Activated T-cell treated with anti-CD3 and anti-CD28 coated beads, Interleukin-2, amount 50 U/mL, for 24 hours (primary cell): Measurements from ENCODE around the gene YJU2.
A peak's percentile ranks its signal among the peaks of the same experiment; 100 is the strongest.
"Not testable (repeated sequence)": the region's sequence is repeated elsewhere in the genome, so short reads cannot be mapped to it uniquely, and the experiment has no call there.

ENCODE experiments used
- DNase-seq: peaks from one replicate; pipeline ENCODE4 v3.0.0-alpha.2; 2020
- H3K27ac Mint-ChIP-seq: 2 replicates; pipeline ENCODE4 v1.8.0; 2020; ENCODE audit warnings: mild to moderate bottlenecking, mixed read lengths
- H3K27me3 Mint-ChIP-seq: 2 replicates; pipeline ENCODE4 v1.8.0; 2020; ENCODE audit warnings: mixed read lengths
- H3K36me3 Mint-ChIP-seq: 2 replicates; pipeline ENCODE4 v1.8.0; 2020; ENCODE audit warnings: low read depth, mixed read lengths
- H3K4me1 Mint-ChIP-seq: 2 replicates; pipeline ENCODE4 v1.8.0; 2020; ENCODE audit warnings: low read depth, mixed read lengths
- H3K4me3 Mint-ChIP-seq: 2 replicates; pipeline ENCODE4 v1.8.0; 2020; ENCODE audit warnings: mild to moderate bottlenecking, moderate library complexity, mixed read lengths
- H3K9me3 Mint-ChIP-seq: 2 replicates; pipeline ENCODE4 v1.8.0; 2020; ENCODE audit warnings: mixed read lengths

Gene YJU2

DNA sequence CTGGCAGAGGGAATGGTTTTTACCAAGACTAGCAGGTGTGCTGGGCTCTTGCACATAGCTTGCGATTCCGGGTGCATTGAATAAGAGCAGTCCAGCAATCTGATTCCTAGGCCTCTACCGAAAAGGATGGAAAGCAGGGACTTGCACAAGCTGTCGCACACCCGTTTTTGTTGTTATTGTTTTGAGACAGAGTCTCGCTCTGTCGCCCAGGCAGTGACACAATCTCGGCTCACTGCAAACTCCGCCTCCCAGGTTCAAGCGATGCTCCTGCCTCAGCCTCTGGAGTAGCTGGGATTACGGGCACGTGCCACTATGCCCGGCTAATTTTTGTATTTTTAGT lies 12.0 kb upstream of the YJU2 start:
- Mint-ChIP-seq H3K4me1 (no peaks in the 10 kb centered on the region), H3K36me3 (no peaks in the 10 kb centered on the region), H3K27ac (no peak overlapping the region), H3K4me3 (no peak overlapping the region), H3K27me3 (peaks cover 18% of the 10 kb centered on the region), H3K9me3 (no peaks in the 10 kb centered on the region)
- DNase-seq, result no peak

DNA sequence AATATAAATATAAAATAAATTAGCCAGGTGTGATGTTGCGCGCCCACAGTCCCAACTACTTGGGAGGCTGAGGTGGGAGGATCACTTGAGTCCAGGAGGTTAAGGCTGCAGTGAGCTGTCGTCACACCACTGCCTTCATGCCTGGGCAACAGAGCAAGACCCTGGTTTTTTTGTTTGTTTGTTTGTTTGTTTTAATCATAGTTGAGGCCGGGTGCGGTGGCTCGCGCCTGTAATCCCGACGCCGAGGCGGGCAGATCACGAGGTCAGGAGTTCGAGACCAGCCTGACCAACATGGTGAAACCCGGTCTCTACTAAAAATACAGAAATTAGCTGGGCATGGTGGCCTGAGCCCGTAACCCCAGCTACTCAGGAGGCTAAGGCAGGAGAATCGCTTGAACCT lies 9.4 kb upstream of the YJU2 start:
- not testable (repeated sequence) for H3K4me1 Mint-ChIP-seq, H3K36me3 Mint-ChIP-seq, DNase-seq, H3K4me3 Mint-ChIP-seq, H3K27ac Mint-ChIP-seq, H3K9me3 Mint-ChIP-seq, H3K27me3 Mint-ChIP-seq

DNA sequence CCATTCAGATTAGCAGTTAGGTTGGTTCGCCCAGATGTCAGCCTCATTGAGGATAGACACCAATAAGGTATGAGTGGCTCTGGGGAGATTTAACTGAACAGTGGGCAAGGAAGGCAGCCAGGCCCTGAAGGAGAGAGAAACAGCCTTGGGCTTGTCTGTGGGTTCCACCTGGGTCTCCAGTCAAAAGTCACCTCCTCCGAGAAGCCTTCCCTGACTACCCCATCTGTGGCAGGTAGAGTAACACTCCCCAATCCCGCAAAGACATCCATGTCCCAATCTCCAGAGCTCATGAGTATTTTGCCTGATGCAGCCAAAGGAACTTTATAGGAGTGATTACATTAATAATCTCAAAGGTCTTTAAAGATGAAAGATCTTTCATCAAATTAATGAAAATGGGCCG lies 8.0 kb upstream of the YJU2 start:
- no peak overlapping the region for H3K4me3 Mint-ChIP-seq
- peaks cover 2% of the 10 kb centered on the region for H3K27me3 Mint-ChIP-seq
- H3K36me3 Mint-ChIP-seq, result no peaks in the 10 kb centered on the region
- H3K4me1 Mint-ChIP-seq, result no peaks in the 10 kb centered on the region
- H3K27ac Mint-ChIP-seq, result no peak overlapping the region
- DNase-seq, result no peak
- H3K9me3 Mint-ChIP-seq, result peaks cover 5% of the 10 kb centered on the region

DNA sequence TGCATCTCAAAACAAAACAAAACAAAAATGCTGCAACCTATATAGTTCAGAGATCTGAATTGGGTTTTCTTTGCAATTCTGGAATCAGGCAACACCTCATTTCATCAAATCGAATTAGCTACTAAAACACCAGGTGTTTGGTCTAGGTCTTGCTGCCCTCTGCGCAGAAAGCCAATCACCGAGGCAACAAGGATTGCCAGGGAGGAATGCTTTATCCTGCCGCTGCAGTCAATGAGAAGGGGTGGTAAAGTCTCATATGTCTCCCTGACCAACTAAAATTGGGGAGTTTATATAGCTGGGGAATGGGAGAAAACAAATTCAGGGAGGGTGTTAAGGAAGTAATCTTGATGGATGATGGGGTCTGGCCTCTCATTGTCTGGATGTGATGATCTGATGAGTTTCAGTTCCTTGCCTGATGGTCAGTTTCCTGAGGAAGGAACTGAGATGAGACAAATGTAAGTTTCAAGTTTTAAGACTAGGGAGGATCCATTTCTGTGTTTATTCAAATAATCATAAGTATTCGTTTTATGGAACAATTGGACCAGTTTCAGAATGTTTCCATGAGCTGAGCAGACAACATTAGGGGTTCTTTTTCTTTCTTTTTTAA lies 5.0 kb upstream of the YJU2 start:
- Mint-ChIP-seq H3K4me3 (no peak overlapping the region), H3K27ac (no peak overlapping the region), H3K27me3 (no peaks in the 10 kb centered on the region), H3K9me3 (peaks cover 5% of the 10 kb centered on the region), H3K36me3 (peaks cover under 1% of the 10 kb centered on the region), H3K4me1 (peaks cover 6% of the 10 kb centered on the region)
- DNase-seq, result no peak

DNA sequence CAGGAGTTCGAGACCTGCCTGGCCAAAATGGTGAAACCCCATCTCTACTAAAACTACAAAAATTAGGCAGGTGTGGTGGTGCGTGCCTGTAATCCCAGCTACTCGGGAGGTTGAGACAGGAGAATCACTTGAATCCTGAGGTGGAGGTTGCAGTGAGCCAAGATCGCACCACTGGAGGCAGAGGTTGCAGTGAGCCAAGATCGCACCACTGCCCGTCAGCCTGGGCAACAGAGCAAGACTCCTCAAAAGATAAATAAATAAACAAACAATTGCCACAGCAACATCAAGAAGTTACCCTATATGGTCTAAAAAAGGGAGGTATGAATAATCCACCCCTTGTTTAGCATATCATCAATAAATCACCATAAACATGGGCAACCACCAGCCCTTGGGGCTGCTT lies 942 bp upstream of the YJU2 start:
- Mint-ChIP-seq H3K4me1 (peaks cover 21% of the 10 kb centered on the region), H3K27ac (peak overlapping the region; percentile 98)

DNA sequence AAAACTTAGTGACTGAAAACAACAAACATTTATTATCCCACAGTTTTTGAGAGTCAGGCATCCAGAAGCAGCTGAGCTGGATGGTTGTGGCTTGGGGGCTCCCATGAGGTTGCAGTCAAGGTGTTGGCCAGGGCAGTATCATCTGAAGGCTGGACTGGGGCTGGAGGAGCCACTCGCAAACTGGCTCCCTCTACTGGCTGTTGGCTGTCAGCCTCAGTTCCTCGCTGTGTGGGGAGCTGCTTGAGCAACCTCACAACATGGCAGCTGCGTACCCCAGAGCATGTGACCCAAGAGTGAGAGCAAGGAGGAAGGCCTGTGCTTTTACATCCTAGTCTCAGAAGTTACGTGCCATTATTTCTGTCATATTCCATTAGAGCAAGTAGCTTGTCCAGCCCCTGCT lies 9.7 kb downstream of the YJU2 start:
- no peaks in the 10 kb centered on the region for H3K9me3 Mint-ChIP-seq
- H3K27me3 Mint-ChIP-seq, result no peaks in the 10 kb centered on the region
- peaks cover 91% of the 10 kb centered on the region for H3K36me3 Mint-ChIP-seq
- H3K4me3 Mint-ChIP-seq, result no peak overlapping the region
- DNase-seq, result no peak
- H3K27ac Mint-ChIP-seq, result no peak overlapping the region
- no peaks in the 10 kb centered on the region for H3K4me1 Mint-ChIP-seq

More for the DNA sequence above, 942 bp upstream of the YJU2 start:
- DNase-seq, H3K27me3 Mint-ChIP-seq, H3K9me3 Mint-ChIP-seq: not testable (repeated sequence)
- Mint-ChIP-seq H3K4me3 (peak overlapping the region; percentile 86), H3K36me3 (peaks cover 34% of the 10 kb centered on the region)

DNA sequence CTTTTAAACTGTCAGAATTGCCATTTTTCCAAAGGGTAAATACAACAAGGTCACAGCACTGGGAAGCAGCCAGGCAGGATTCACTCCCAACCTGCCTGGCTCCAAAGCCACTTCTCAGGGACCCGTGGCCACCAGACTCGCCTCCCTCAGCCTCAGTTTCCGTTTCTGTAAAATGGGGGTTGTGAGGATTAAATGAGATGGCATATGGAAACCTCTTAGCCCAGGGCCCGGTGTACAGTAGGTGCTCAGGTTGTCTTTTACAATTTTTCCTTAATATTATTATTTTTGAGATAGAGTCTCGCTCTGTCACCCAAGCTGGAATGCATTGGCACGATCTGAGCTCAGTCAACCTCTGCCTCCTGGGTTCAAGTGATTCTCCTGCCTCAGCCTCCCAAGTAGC lies 10.1 kb downstream of the YJU2 start:
- Mint-ChIP-seq H3K27me3 (no peaks in the 10 kb centered on the region), H3K27ac (no peak overlapping the region), H3K9me3 (no peaks in the 10 kb centered on the region), H3K4me1 (no peaks in the 10 kb centered on the region), H3K36me3 (peaks cover 91% of the 10 kb centered on the region), H3K4me3 (no peak overlapping the region)
- no peak for DNase-seq

DNA sequence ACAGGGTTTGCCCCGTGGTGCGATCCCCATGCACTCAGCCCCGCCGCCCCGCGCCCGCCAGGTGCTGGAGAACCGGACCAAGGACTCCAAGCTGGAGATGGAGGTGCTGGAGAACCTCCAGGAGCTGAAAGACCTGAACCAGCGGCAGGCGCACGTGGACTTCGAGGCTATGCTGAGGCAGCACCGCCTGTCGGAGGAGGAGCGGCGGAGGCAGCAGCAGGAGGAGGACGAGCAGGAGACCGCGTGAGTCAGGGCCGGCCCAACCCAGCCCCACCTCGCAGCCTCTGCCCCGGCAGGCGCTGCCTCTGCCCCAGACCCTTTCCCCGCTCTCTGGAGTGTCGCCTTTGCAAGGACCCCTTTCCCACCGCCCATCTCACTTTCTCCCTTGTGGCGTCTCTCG lies 11.3 kb downstream of the YJU2 start:
- peaks cover 2% of the 10 kb centered on the region for H3K4me1 Mint-ChIP-seq
- no peak overlapping the region for H3K27ac Mint-ChIP-seq
- no peaks in the 10 kb centered on the region for H3K27me3 Mint-ChIP-seq
- H3K9me3 Mint-ChIP-seq, result no peaks in the 10 kb centered on the region
- no peak for DNase-seq
- peaks cover 90% of the 10 kb centered on the region for H3K36me3 Mint-ChIP-seq
- H3K4me3 Mint-ChIP-seq, result no peak overlapping the region

DNA sequence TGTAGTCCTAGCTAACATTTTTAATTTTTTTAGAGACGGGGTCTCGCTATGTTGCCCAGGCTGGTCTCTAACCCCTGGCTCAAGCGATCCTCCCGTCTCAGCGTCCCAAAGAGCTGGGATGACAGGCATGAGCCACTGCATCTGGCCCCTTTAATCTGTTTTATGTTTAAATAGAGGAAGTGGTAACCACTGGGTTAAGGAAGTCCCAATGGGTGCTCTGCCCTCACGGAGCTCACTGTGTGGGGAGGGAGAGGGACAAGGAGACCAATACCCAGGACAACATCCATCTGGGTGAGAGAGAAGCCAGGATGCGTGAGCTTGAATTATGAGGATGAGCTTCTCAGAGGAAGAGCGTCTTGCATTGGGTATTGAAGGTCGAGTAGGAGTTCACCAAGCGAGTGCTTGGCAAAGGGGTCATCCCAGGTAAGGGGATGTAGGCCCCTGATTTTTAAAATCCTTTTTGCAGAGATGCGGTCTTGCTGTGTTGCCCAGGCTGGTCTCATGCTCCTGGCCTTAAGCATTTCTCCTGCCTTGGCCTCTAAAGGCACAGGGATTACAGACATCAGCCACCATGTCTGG lies 13.8 kb downstream of the YJU2 start:
- Mint-ChIP-seq H3K9me3 (no peaks in the 10 kb centered on the region), H3K27me3 (no peaks in the 10 kb centered on the region), H3K27ac (peak overlapping the region; percentile 56), H3K36me3 (peaks cover 85% of the 10 kb centered on the region), H3K4me3 (no peak overlapping the region), H3K4me1 (peaks cover 14% of the 10 kb centered on the region)
- DNase-seq, result no peak

DNA sequence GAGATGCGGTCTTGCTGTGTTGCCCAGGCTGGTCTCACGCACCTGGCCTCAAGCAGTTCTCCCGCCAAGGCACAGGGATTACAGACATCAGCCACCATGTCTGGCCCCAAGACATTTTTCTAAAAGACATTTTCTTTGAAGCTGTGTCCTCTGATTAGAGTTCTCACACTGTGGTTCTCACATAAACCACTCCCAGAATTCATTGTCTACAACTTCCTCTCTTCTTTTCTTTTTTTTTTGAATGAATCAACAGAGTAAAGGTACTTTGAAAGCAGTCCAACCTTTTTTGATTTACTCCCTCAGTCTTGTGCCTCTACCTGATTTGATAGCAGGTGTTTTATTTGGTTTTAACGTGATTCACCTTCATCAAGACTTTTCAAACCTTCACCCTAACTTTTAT lies 17.9 kb downstream of the YJU2 start:
- no peaks in the 10 kb centered on the region for H3K9me3 Mint-ChIP-seq
- DNase-seq, result no peak
- H3K4me1 Mint-ChIP-seq, result peaks cover 14% of the 10 kb centered on the region
- H3K27me3 Mint-ChIP-seq, result no peaks in the 10 kb centered on the region
- H3K36me3 Mint-ChIP-seq, result peaks cover 87% of the 10 kb centered on the region
- peak overlapping the region; percentile 90 for H3K27ac Mint-ChIP-seq
- no peak overlapping the region for H3K4me3 Mint-ChIP-seq

DNA sequence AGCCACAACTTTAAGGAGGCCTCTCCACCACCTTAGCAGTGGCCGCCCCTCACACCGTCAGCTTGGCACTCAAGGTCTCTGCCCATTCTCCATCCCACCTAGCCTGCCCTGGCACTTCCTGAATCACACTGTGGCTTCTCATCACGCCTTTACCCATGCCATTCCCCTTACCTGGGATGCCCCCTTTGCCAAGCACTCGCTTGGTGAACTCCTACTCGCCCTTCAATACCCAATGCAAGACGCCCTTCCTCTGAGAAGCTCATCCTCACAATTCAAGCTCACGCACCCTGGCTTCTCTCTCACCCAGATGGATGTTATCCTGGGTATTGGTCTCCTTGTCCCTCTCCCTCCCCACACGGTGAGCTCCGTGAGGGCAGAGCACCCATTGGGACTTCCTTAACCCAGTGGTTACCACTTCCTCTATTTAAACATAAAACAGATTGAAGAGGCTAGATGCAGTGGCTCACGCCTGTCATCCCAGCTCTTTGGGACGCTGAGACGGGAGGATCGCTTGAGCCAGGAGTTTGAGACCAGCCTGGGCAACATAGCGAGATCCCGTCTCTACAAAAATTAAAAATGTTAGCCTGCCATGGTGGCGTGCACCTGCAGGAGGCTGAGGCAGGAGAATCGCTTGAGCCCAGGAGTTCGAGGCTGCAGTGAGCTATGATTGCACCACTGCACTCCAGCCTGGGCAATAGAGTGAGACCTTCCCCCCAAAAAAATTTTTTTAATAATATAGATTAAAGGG lies 19.5 kb downstream of the YJU2 start:
- Mint-ChIP-seq H3K4me1 (peaks cover 14% of the 10 kb centered on the region), H3K9me3 (no peaks in the 10 kb centered on the region), H3K36me3 (peaks cover 82% of the 10 kb centered on the region), H3K27ac (peak overlapping the region; percentile 56), H3K4me3 (no peak overlapping the region), H3K27me3 (no peaks in the 10 kb centered on the region)
- DNase-seq, result no peak

DNA sequence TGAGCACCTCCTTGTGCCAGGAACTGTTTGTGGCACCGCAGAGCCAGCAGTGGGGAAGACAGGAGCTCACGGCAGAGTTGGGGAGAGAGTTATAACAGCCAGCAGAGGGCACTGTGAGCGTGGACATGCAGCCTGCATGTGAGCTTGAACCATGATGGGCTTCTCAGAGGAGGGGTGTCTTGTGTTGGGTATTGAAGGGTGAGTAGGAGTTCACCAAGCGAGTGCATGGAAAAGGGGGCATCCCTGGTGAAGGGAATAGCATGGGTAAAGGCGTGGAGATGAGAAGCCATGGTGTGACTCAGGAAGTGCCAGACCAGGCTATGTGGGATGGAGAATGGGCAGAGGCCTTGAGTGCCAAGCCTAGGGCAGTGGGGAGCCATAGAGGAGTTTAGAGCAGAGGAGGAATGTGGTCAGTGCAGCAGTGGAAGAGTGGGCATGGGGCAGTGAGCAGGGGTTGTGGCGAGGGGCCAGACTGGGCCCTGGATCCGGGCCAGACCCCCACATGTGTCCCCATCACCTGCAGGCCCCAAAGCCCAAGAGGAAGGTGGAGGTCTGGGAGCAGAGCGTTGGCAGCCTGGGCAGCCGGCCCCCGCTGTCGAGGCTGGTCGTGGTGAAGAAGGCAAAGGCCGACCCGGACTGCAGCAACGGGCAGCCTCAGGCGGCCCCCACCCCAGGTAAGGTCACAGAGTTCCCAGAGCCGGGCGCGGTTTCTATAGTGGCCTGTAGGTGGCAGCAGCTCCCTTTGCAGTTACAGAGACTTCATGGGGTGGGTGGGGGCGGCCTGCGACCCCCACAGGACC lies 20.4 kb downstream of the YJU2 start:
- peak; percentile 77 for DNase-seq
- H3K27ac Mint-ChIP-seq, result peak overlapping the region; percentile 0
- H3K4me1 Mint-ChIP-seq, result peaks cover 14% of the 10 kb centered on the region
- no peaks in the 10 kb centered on the region for H3K9me3 Mint-ChIP-seq
- peaks cover 83% of the 10 kb centered on the region for H3K36me3 Mint-ChIP-seq
- H3K27me3 Mint-ChIP-seq, result no peaks in the 10 kb centered on the region
- H3K4me3 Mint-ChIP-seq, result no peak overlapping the region

DNA sequence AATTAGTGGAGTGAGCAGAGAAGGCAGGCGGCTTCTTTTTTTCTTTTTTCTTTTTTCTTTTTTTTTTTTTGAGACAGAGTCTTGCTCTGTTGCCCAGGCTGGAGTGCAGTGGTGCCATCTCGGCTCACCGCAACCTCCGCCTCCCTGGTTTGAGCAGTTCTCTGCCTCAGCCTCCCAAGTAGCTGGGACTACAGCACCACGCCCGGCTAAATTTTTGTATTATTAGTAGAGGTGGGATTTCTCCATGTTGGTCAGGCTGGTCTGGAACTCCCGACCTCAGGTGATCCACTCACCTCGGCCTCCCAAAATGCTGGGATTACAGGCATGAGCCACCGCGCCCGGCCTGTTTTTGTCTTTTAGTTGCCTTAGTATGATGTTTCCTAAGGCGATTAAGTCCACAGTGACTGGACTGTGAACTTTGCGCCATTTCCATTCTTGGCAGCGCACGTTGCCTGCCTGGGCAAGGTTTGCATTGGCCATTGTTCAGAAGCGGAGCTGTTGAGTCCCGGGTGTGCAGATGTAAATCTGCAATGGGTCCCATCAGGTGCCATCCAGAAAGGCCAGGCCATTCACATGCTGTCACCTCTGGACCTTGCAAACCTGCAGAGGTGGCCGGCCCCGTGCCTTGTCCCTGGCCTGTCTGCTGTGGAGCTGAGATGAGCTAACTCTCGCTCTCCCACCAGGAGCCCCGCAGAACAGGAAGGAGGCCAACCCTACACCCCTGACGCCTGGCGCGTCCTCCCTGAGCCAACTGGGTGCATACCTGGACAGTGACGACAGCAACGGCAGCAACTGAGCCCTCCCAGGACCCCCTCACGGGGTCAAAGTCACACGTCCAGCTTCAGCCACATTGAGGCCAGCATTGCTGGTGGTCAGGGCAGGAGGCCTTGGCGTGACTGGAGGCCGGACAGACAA lies 21.3 kb downstream of the YJU2 start:
- no peaks in the 10 kb centered on the region for H3K9me3 Mint-ChIP-seq
- H3K4me3 Mint-ChIP-seq, result no peak overlapping the region
- DNase-seq, result no peak
- no peak overlapping the region for H3K27ac Mint-ChIP-seq
- H3K4me1 Mint-ChIP-seq, result peaks cover 13% of the 10 kb centered on the region
- H3K27me3 Mint-ChIP-seq, result no peaks in the 10 kb centered on the region
- peaks cover 82% of the 10 kb centered on the region for H3K36me3 Mint-ChIP-seq

DNA sequence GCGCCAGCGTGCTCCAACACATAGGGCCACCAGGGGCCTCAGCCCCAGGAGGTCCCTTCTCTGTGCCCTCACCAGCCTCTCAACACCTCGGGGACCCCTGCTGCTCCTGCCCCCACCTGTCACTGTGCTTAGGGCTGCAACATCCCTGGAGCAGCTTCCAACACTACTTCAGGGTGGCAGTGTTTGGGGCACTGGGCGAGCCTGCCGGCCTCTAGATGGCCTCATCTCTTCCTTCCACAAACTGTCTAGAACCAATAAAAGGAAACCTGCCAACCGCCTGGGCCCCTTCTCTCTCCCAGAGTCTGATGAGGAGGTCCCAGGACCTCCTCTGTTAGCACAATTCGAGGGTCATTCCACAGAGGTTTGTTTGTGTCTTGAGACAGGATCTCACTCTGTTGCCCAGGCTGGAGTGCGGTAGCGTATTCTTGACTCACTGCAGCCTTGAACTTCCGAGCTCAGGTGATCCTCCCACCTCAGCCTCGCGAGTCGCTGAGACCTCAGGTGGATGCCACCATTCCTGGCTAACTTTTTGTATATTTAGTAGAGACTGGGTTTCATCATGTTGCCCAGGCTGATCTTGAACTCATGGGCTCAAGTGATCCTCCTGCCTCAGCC lies 22.0 kb downstream of the YJU2 start:
- Mint-ChIP-seq H3K27me3 (no peaks in the 10 kb centered on the region), H3K9me3 (no peaks in the 10 kb centered on the region), H3K27ac (no peak overlapping the region), H3K4me3 (no peak overlapping the region), H3K36me3 (peaks cover 76% of the 10 kb centered on the region), H3K4me1 (peaks cover 6% of the 10 kb centered on the region)
- no peak for DNase-seq
